ENCODE data around the gene EID2B. TPM values are rescaled to one million over a fixed set of nuclear protein-coding genes. Genes with fewer than 3 reads are reported as not detected.

Gene EID2B
- total and polyA plus RNA-seq, 9 of the 15 experiments (the other 6 are each of a cell fraction or from before 2014, with no cell fraction given): 2.8 to 8.8 (median 4.8) TPM

GRCh38 chr19:39539165-39539517, 6.5 kb upstream of the EID2B start (continued):
- TF ChIP-seq ZNF316 (IDR thresholded peaks at IDR 0.05) (no peak), RBM34 (IDR thresholded peaks at IDR 0.05; ENCODE audit: borderline replicate concordance, insufficient read depth, low read length) (no peak), KDM1A (IDR thresholded peaks at IDR 0.05) (peak; percentile 70 to 87), TBP (optimal IDR thresholded peaks at IDR 0.05; ENCODE audit: low read depth, low read length) (no peak), SOX6 (IDR thresholded peaks at IDR 0.05) (0 out of 2 replicates have a peak, but pooled peaks have one; percentile 6)
- TF ChIP-seq, protein P1, sequence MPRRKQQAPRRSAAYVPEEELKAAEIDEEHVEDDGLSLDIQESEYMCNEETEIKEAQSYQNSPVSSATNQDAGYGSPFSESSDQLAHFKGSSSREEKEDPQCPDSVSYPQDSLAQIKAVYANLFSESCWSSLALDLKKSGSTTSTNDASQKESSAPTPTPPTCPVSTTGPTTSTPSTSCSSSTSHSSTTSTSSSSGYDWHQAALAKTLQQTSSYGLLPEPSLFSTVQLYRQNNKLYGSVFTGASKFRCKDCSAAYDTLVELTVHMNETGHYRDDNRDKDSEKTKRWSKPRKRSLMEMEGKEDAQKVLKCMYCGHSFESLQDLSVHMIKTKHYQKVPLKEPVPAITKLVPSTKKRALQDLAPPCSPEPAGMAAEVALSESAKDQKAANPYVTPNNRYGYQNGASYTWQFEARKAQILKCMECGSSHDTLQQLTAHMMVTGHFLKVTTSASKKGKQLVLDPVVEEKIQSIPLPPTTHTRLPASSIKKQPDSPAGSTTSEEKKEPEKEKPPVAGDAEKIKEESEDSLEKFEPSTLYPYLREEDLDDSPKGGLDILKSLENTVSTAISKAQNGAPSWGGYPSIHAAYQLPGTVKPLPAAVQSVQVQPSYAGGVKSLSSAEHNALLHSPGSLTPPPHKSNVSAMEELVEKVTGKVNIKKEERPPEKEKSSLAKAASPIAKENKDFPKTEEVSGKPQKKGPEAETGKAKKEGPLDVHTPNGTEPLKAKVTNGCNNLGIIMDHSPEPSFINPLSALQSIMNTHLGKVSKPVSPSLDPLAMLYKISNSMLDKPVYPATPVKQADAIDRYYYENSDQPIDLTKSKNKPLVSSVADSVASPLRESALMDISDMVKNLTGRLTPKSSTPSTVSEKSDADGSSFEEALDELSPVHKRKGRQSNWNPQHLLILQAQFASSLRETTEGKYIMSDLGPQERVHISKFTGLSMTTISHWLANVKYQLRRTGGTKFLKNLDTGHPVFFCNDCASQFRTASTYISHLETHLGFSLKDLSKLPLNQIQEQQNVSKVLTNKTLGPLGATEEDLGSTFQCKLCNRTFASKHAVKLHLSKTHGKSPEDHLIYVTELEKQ (CRISPR knock-in tag; IDR thresholded peaks at IDR 0.05): no peak

DNA sequence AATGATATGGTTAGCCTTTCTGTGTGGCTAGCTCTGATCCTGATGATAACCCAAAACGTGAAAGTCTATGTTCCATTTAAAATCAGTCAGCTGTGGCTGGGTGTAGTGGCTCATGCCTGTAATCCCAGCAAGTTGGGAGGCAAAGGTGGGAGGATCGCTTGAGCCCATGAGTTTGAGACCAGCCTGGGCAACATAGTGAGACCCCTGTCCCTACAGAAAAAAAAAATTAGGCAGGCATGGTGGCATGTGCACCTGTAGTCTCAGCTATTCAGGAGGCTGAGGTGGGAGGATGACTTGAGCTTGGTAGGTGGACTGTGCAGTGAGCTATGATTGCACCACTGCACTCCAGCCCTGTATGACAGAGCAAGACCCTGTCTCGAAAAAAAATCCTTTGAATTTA, 1.1 kb upstream of the EID2B start:
- Histone ChIP-seq H3K4me2 (ENCODE audit: insufficient read depth, low read length) (no peak overlapping the region), H3K4me1 (replicated peaks in 1 of 2; ENCODE audit: control insufficient read depth in 2 of 2, insufficient read depth in 2 of 2, low read length in 2 of 2) (peaks cover 3 to 6% of the 10 kb centered on the region in 2 experiments; a peak in 2 of 5 replicates), H4K20me1 (replicated peaks; ENCODE audit: control insufficient read depth, insufficient read depth, low read length) (no peaks in the 10 kb centered on the region), H3K9me1 (ENCODE audit: control insufficient read depth, insufficient read depth, low read length) (no peaks in the 10 kb centered on the region), H3K9me3 (replicated peaks; ENCODE audit: control insufficient read depth, insufficient read depth, low read depth, low read length) (no peaks in the 10 kb centered on the region), H3K27me3 (ENCODE audit: control insufficient read depth in 2 of 2, insufficient read depth in 2 of 2, low read length in 2 of 2) (no peaks in the 10 kb centered on the region), H3K27ac (ENCODE audit: extremely low read depth, low read depth, low read length) (no peak overlapping the region), H3K9ac (ENCODE audit: insufficient read depth in 1 of 2, low read depth in 2 of 2, low read length in 2 of 2) (no peak overlapping the region), H3K4me3 (no peak overlapping the region), H2AFZ (ENCODE audit: low read depth, low read length) (no peak overlapping the region), H3K36me3 (ENCODE audit: control insufficient read depth, insufficient read depth, low read length) (0 out of 3 replicates have a peak, but pooled peaks cover 2% of the 10 kb centered on the region), H3K79me2 (ENCODE audit: control insufficient read depth, insufficient read depth, low read length) (peaks cover 23% of the 10 kb centered on the region)
- ChIA-PET POLR2A (interaction anchor here (1.0 to 1.9 kb wide), 4 partner anchors 88 to 218 kb away, joined by 3 to 13 read pairs (median 6); partner anchors contain the start of genes RPS16 and SUPT5H), CTCF (ENCODE audit: low intra/inter-chr PET ratio) (interaction anchor here (2.1 kb wide), 1 partner anchor 36 kb away, joined by 11 read pairs; no protein-coding TSS in a partner anchor)
- FAIRE-seq: no peak
- in situ Hi-C loops (cut with MboI) (no loop called here), intact Hi-C loops (cut with micrococcal nuclease) (loop anchor here (2.0 kb wide), 1 partner anchor 59 kb away; no protein-coding TSS in a partner anchor)
- no peak for ATAC-seq
- WGBS (ENCODE audit: insufficient coverage, low coverage, missing lambda C conversion rate): 12% methylated on average over 3 of the region's 3 CpGs
- BruUV-seq (replicated peaks): no TSS peak
- no peak for DNase-seq (ENCODE audit: extremely low read depth in 1 of 4, low spot score in 3 of 4)
- TF ChIP-seq TAF1 (IDR thresholded peaks at IDR 0.05; ENCODE audit: control insufficient read depth, extremely low read depth, insufficient read depth, low read length, severe bottlenecking) (no peak), E2F5 (CRISPR knock-in tag; IDR thresholded peaks at IDR 0.05) (no peak), JUND (IDR thresholded peaks at IDR 0.05; ENCODE audit: borderline replicate concordance, low read depth, low read length) (no peak), JUND (tag; IDR thresholded peaks at IDR 0.05; ENCODE audit: borderline replicate concordance, low read depth, low read length) (no peak), MECOM (CRISPR knock-in tag; IDR thresholded peaks at IDR 0.05) (no peak), HMG20B (CRISPR knock-in tag; IDR thresholded peaks at IDR 0.05) (no peak)
- TF ChIP-seq, protein P2, sequence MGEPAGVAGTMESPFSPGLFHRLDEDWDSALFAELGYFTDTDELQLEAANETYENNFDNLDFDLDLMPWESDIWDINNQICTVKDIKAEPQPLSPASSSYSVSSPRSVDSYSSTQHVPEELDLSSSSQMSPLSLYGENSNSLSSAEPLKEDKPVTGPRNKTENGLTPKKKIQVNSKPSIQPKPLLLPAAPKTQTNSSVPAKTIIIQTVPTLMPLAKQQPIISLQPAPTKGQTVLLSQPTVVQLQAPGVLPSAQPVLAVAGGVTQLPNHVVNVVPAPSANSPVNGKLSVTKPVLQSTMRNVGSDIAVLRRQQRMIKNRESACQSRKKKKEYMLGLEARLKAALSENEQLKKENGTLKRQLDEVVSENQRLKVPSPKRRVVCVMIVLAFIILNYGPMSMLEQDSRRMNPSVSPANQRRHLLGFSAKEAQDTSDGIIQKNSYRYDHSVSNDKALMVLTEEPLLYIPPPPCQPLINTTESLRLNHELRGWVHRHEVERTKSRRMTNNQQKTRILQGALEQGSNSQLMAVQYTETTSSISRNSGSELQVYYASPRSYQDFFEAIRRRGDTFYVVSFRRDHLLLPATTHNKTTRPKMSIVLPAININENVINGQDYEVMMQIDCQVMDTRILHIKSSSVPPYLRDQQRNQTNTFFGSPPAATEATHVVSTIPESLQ (CRISPR knock-in tag; IDR thresholded peaks at IDR 0.05): no peak
